NCI-H345 (cell line): Measurements from ENCODE around the gene GNMT.
"Not testable (repeated sequence)": the region's sequence is repeated elsewhere in the genome, so short reads cannot be mapped to it uniquely, and the experiment has no call there.

Experiments used
- DNase-seq: peaks from one replicate; lab custom pipeline; 2025; lab: John Stamatoyannopoulos, UW

The GNMT gene

DNA sequence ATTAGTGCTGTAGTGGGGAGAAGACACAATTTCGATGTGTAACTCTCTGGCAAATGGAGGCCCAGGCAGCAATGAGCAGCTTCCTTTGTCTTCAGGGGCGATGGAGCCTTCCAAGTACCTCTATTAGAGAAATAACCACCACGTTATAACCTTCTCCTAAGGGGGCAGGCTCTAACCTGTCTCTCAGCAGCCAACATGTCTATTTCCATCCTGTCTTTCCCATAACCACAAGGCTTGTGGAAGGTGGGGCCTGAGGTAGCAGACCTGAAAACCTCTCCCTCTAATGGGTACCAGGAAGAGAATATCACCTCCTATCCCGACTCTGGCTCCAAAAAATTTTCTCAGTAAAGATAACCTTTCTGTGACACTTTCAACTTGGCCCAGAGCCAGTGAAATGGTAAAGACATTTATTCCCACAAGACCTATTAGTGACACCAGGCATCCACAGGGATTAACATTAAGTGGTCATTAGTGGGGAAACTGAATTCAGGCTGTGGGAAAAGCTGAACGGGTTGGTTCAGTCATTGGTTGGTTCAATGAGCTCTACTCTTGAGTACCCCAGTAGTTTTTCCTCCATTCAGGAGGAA is 14.5 kb downstream of the GNMT start:
- no peak for DNase-seq

GRCh38 chr6:42978487-42978838 is 17.9 kb downstream of the GNMT start:
- no peak for DNase-seq

DNA sequence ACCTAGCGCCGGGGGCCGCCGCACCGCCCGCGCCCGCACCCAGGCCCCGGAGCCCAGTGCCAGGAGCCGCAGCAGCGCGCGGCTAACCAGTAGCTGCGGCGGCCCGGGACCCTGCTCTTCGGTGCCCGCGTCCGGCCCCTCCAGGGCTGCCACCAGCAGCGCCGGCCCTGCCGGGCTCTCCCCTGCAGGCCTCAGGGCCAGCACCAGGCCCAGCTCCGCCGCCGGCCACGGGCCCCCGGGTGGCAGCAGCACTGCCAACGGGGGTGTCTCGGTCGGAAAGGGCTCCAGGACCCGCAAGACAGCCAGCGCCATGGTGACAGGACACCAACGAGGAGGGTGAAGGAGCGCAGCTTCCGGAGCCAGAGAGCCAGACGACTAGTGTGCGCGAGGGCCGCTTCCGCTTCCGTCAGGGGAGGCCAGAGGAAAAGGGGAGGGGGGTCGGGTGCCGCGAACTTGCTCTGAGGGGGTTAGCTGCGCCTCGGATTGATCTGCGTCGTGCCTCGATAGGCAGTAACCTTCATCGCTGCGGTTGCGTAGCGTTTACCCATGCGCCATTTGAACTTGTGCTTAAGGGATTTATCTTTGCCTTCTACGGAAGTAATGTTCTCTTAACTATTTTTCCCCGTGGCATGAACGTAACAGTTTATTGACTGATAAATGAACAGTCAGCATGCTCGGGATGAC is 18.4 kb downstream of the GNMT start, which contains the start of gene PEX6:
Gene PEX6, minus strand, starts transcription at position 343 of the 684 bp plus-strand sequence. Its CDS starts 31 bp downstream, at position 312.
- DNase-seq, result peak; percentile 88

DNA sequence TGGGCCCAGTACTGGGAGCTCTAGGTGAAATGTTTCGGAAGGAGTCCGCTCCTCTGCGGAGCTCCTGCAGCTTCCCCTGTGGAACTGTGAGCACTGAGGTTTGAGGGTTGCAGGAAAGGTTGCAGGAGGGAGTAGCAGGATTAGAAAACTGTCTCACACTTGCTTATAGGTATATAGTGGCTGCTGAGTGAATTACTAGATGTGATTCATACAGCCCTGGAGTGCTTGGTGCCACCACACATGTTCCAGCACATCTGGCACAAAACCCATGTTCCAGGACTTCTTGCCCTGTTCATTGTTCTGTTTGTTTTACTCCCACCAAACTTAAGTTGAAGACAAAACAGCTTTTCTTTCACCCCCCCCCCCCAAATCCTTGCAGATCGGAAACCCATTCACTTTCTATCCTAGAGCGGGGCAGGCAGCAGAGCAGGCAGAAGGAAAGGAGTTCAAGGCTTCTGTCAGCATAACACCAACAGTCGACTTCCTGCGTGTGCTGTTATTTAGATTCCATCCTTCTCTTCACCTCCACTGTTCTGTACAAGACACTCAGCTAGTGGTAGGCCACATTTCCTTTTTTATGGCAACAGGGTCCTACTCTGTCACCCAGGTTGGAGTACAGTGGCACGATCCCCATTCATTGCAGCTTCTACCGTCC is 19.1 kb downstream of the GNMT start:
- DNase-seq, result peak; percentile 41

GRCh38 chr6:42981836-42982235 is 21.3 kb downstream of the GNMT start:
- DNase-seq, result no peak

DNA sequence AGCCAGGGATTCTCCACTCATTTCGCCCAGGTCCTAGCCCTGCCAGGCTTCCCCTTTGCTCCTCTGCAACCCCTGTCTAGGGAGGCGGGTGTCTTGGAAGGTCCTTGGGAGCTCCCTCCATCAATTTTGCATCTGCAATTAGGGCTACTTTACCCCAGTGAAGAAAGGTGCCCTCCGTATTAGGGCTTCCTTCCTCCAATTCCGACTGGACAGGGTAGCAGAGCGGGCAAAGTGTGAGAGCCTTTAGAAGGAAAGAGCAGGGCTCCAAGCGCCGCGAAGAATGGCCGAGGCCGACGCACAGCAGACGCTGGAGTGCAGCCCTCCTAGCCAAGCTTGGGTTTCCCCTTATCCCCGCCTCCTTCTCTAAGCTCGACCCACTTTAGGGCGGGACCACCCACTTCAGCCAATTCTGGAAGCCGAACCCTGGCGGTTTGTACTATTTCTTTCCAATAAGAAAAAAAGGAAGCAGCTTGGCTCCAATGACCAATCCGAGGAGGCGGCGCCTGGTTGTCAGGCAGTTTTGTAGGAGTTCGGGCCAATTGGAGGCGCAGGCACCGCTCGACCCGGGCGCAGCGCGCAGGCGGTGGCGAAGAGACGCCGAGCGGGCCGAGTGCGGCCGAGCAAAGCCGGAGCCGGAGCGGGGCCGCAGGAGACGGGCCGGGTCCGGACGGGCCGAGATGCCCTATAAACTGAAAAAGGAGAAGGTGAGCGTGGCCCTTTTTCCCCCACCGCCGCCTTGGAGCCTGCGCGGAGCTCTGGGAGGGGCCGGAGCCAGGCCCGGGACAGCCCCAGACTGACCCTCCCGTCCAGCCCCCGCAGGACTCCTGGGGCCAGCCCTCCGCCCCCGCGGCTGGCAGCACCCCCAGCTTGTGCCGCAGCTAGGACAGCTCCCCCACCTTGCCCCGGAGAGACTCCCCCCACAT is 23.7 kb downstream of the GNMT start, which contains the start of gene PPP2R5D:
Gene PPP2R5D, plus strand, starts transcription at position 570 of the 923 bp plus-strand sequence. Its CDS starts 108 bp downstream, at position 678.
- peak; percentile 99 for DNase-seq

GRCh38 chr6:42984924-42985475 is 24.4 kb downstream of the GNMT start:
- no peak for DNase-seq

- no peak for DNase-seq
Measured at GRCh38 chr6:42987533-42988451, 27.2 kb downstream of the GNMT start.

DNA sequence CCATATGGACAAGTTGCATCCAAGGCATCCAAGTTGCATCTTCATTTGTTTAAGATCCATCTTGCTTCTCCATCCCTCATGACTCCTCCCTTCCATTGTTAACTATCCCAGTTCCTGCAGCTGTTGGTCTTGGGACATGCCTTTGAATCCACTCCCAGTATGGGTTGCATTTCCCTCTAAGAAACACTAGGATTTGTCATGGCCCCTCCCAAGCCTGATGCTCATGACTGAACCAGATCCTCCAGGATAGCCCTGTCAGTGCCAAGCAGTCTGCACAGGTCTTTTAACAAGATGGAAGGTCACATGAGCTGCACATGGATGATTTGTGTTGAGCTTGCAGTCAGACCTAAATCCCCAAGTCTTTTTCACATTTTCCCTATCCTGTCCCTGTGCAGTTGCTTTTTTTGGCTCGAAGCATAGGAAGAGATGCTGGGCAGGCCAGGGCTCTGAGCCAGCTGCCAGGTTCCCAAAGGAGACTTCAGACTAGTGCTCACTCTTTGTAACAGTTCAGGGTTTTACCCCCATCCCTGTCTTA is 28.0 kb downstream of the GNMT start:
- no peak for DNase-seq

- DNase-seq, result no peak
Measured at GRCh38 chr6:42989923-42990322, 29.4 kb downstream of the GNMT start.

- no peak for DNase-seq
Measured at GRCh38 chr6:42993445-42993844, 32.9 kb downstream of the GNMT start.

- DNase-seq, result no peak
Measured at GRCh38 chr6:42996513-42996912, 36.0 kb downstream of the GNMT start.

- not testable (repeated sequence) for DNase-seq
Measured at GRCh38 chr6:42998205-42998604, 37.7 kb downstream of the GNMT start.

- no peak for DNase-seq
Measured at GRCh38 chr6:43001843-43002242, 41.3 kb downstream of the GNMT start.

- no peak for DNase-seq
Measured at GRCh38 chr6:43005844-43006243, 45.3 kb downstream of the GNMT start.

DNA sequence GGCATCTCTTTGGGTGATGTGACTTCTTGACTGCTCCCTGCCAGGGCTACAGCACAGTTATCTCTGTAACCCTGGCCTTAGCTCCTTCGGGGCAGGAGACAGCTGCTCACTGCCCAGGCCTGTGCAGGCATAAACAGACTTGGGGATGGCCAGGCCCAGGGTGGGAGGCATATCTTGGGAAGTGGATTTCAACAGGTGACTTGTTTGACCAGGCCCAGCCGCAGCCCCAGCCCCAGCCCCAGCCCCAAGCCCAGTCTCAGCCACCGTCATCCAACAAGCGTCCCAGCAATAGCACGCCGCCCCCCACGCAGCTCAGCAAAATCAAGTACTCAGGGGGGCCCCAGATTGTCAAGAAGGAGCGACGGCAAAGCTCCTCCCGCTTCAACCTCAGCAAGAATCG is 45.7 kb downstream of the GNMT start:
- no peak for DNase-seq

DNA sequence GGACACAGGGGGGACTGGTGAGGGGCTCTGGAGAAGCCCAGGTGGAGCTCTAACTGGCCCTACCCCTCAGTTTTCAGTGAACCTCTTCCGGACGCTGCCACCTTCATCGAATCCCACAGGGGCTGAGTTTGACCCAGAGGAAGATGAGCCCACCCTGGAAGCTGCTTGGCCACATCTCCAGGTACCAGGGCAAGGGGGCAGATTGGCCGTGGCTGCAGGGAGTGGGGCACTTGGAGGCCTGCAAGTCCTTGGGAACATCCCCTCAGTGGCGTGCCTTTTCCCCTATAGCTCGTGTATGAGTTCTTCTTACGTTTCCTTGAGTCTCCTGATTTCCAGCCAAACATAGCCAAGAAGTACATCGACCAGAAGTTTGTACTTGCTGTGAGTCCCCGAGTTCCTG is 46.6 kb downstream of the GNMT start:
- no peak for DNase-seq

DNA sequence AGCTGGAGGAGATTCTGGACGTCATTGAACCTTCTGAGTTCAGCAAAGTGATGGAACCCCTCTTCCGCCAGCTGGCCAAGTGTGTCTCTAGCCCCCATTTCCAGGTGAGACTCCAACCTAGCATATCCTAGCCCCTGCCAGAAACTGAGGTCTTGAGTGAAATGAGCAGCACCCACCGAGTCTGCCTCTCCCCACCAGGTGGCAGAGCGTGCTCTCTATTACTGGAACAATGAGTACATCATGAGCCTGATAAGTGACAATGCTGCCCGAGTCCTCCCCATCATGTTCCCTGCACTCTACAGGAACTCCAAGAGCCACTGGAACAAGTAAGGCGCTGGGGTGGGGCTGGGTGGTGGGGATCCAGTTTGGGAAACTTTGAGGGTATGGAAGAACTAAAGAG is 48.6 kb downstream of the GNMT start:
- peak; percentile 7 for DNase-seq

DNA sequence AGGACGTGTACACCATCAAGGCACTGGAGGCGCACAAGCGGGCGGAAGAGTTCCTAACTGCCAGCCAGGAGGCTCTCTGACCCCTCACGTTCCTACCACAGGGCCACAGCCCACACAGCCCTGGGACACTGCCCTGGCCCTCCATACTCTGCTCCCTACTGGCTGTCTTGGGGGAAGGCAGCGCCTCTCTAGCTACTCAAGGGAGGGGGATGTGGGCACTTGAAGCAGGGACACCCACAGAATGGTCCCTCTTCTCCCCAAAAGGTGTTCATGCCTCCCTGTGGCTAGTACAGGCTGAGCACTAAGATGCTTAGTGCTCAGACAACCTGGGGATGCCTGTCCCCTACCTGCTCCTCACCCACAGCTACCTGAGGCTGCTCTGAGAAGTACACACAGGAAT is 50.7 kb downstream of the GNMT start:
- DNase-seq, result no peak

DNA sequence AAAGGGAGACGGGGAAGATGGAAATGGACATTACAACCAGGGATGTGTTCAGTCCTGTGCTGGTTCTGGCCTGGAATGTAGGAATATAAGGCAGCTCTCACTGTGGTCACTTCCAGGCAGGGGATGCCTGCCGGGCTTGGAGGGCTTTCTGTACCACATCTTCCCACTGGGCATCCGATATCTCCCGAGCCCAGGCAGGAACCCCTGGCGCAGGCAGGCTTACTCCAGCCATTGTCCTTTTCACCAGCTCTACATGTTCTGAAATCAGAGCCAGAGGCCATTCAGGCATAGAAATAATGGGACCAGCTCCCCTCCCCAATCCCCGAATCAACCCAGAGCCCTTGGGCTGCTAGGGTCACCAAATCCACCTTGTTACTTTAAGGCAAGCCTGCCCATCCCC is 51.8 kb downstream of the GNMT start:
- no peak for DNase-seq
